BJ (cell line): ENCODE data around the gene TAS1R1. TPM values are rescaled to one million over a fixed set of nuclear protein-coding genes. Genes with fewer than 3 reads are reported as not detected.
A peak's percentile ranks its signal among the peaks of the same experiment; 100 is the strongest.

Source experiments
- CTCF ChIA-PET: fragments of 350-600 bp; formaldehyde crosslinking; extraction: SDS; loops from one replicate; lab custom pipeline; 2021; ENCODE audit warnings: antibody characterized with exemption, inconsistent platforms; lab: Yijun Ruan, JAX
- POLR2A ChIA-PET: fragments of 300-600 bp; sonication (Branson Sonifier 250); formaldehyde crosslinking; extraction: SDS; loops from one replicate; lab custom pipeline; 2021; ENCODE audit warnings: antibody characterized with exemption; lab: Charles Lee
- DNase-seq: peaks from one replicate; pipeline ENCODE4 v3.0.0-alpha.2; 2011; ENCODE audit warnings: low read depth
- H3K27me3 ChIP-seq: 2 replicates; pipeline ENCODE4 v1.6.0; 2011; ENCODE audit warnings: low read length; ENCODE audit not compliant: control insufficient read depth, insufficient read depth
- H3K36me3 ChIP-seq: 2 replicates; pipeline ENCODE4 v1.5.1; 2011; ENCODE audit warnings: low read length; ENCODE audit not compliant: control insufficient read depth, insufficient read depth
- H3K4me3 ChIP-seq: 2 replicates; pipeline ENCODE4 v1.5.1; 2011; ENCODE audit warnings: low read depth, mild to moderate bottlenecking, control low read depth, low read length
- CTCF ChIP-seq: IDR thresholded peaks from 2 replicates; pipeline ENCODE4 v1.5.1; 2011; ENCODE audit warnings: low read depth, mild to moderate bottlenecking, control low read depth, inconsistent platforms, low read length, moderate library complexity; ENCODE audit not compliant: insufficient read depth
- polyA plus RNA-seq: library from polyadenylated mRNA; depleted of rRNA; stranded (reverse); fragments of >200 nt; gene quantifications from 2 replicates; pipeline ENCODE4 v1.2.3, GENCODE V29; 2011

The TAS1R1 gene
- polyA plus RNA-seq, 1 experiment = 0.25 TPM

GRCh38 chr1:6580593-6581409, 25.7 kb downstream of the TAS1R1 start:
- TF ChIP-seq CTCF = no peak
- no peaks in the 10 kb centered on the region for H3K36me3 ChIP-seq
- DNase-seq = no peak
- CTCF ChIA-PET = interaction anchor here (0.6 to 2.3 kb wide), 4 partner anchors 8 to 91 kb away, joined by 3 to 10 read pairs (median 4); partner anchors contain the start of genes NOL9 and TAS1R1
- H3K27me3 ChIP-seq = no peaks in the 10 kb centered on the region
- POLR2A ChIA-PET = no interaction called here
- H3K4me3 ChIP-seq = peak overlapping the region; percentile 97

- POLR2A ChIA-PET = no interaction called here
- Histone ChIP-seq H3K4me3 (no peak overlapping the region), H3K27me3 (no peaks in the 10 kb centered on the region), H3K36me3 (no peaks in the 10 kb centered on the region; the same call in 1 of the 2 replicates)
- DNase-seq = no peak
- CTCF ChIA-PET = interaction anchor here (1.1 to 2.3 kb wide), 3 partner anchors 15 to 27 kb away, joined by 4 to 10 read pairs (median 6); partner anchors contain the start of genes NOL9 and TAS1R1
- no peak for TF ChIP-seq CTCF
Observed at GRCh38 chr1:6581561-6582305, 26.6 kb downstream of the TAS1R1 start.

GRCh38 chr1:6582370-6582769, 27.3 kb downstream of the TAS1R1 start:
- CTCF ChIA-PET = interaction anchor here (1.1 to 1.9 kb wide), 2 partner anchors 14 to 28 kb away, joined by 4 to 6 read pairs; partner anchors contain the start of genes NOL9 and TAS1R1
- Histone ChIP-seq H3K27me3 (no peaks in the 10 kb centered on the region), H3K36me3 (peaks cover 3% of the 10 kb centered on the region), H3K4me3 (no peak overlapping the region)
- DNase-seq = no peak
- no peak for TF ChIP-seq CTCF
- POLR2A ChIA-PET = no interaction called here

GRCh38 chr1:6584126-6585080, 29.3 kb downstream of the TAS1R1 start:
- ChIA-PET POLR2A (interaction anchor here (0.6 kb wide), 1 partner anchor 42 kb away, joined by 5 read pairs; no protein-coding TSS in a partner anchor), CTCF (interaction anchor here (0.6 kb wide), 1 partner anchor 37 kb away, joined by 3 read pairs; no protein-coding TSS in a partner anchor)
- DNase-seq = no peak

More at GRCh38 chr1:6584126-6585080, 29.3 kb downstream of the TAS1R1 start:
- H3K27me3 ChIP-seq = no peaks in the 10 kb centered on the region
- H3K4me3 ChIP-seq = no peak overlapping the region
- H3K36me3 ChIP-seq = peaks cover 18% of the 10 kb centered on the region
- TF ChIP-seq CTCF = peak; percentile 11; the same call in 1 of the 2 replicates
